ENCODE measurements around the gene PHF12. TPM values are rescaled to one million over a fixed set of nuclear protein-coding genes. Genes with fewer than 3 reads are reported as not detected.

Gene PHF12
- total and polyA plus RNA-seq, 2 donors (not counting 1 experiment from before 2014, with no cell fraction given) = 10.1 to 14.2 TPM

DNA sequence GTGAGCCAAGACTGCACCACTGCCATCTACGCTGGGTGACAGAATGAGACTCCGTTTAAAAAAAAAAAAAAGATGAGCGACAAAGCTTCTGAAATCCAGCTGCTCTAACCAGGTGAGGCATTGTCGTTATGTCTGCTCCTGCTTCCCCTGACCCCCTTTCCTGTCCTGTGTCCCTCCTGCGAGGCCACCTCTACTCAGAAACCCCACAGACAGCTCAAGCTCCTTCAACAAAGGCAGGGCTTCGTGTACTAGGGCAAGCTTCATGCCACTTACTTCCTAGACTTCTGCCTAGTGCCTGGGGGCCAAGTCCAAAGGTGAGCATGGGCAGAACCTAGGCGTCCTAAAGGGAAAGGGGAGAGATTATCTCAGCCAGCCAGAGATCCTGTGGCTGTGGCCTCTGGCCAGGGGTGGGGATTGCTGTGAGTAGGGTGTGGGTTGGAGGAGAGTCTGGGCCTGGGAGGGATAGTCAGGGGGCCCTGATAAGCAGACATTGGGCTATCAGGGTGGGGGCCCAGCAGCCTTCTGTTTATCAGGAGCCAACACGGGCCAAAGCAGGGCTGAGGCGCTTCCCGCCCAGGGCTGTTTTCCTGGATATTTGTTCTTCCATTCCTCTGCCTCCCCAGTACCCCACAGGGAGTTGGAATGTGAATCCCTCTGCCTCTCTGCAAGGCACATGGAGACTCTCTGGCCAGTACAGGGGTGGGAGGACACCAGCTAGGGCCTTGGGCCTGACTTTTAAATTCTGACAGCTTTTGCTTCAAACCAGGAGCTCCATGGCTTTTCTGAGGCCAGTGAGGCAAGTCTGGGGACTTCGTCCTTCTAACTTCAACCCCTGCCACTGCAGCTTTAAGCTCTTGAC lies 86.1 kb downstream of the PHF12 start:
- H2AFZ ChIP-seq (ENCODE audit: low read length) = no peak overlapping the region
- no peak overlapping the region for H3K4me2 ChIP-seq (ENCODE audit: extremely low read depth, insufficient read depth, low read length)
- no peaks in the 10 kb centered on the region for H3K4me1 ChIP-seq (ENCODE audit: control insufficient read depth, extremely low read depth, insufficient read depth, low read length)
- no peaks in the 10 kb centered on the region for H3K27me3 ChIP-seq (ENCODE audit: control insufficient read depth, insufficient read depth, low read length)
- H3K4me3 ChIP-seq (replicated peaks in 1 of 4; ENCODE audit: control extremely low read depth in 1 of 4, insufficient read depth in 1 of 4, low read depth in 3 of 4, low read length in 4 of 4) = no peak overlapping the region
- no peak for DNase-seq (ENCODE audit: low read depth in 2 of 2)
- TF ChIP-seq EZH2 (IDR thresholded peaks at IDR 0.05; ENCODE audit: low read length, missing control alignments) = no peak
- TF ChIP-seq, protein P1, sequence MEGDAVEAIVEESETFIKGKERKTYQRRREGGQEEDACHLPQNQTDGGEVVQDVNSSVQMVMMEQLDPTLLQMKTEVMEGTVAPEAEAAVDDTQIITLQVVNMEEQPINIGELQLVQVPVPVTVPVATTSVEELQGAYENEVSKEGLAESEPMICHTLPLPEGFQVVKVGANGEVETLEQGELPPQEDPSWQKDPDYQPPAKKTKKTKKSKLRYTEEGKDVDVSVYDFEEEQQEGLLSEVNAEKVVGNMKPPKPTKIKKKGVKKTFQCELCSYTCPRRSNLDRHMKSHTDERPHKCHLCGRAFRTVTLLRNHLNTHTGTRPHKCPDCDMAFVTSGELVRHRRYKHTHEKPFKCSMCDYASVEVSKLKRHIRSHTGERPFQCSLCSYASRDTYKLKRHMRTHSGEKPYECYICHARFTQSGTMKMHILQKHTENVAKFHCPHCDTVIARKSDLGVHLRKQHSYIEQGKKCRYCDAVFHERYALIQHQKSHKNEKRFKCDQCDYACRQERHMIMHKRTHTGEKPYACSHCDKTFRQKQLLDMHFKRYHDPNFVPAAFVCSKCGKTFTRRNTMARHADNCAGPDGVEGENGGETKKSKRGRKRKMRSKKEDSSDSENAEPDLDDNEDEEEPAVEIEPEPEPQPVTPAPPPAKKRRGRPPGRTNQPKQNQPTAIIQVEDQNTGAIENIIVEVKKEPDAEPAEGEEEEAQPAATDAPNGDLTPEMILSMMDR (conservative IDR thresholded peaks at IDR 0.05 in 1 of 2, IDR thresholded peaks at IDR 0.05 in 1 of 2; ENCODE audit: low read depth in 1 of 2, low read length in 2 of 2) = no peak
- no peaks in the 10 kb centered on the region for H3K79me2 ChIP-seq (ENCODE audit: control insufficient read depth, insufficient read depth, low read length)
- H3K27ac ChIP-seq (ENCODE audit: insufficient read depth, low read length) = no peak overlapping the region
- no peaks in the 10 kb centered on the region for H4K20me1 ChIP-seq (ENCODE audit: control insufficient read depth, extremely low read depth, insufficient read depth, low read length)
- no peaks in the 10 kb centered on the region for H3K9me3 ChIP-seq (ENCODE audit: control insufficient read depth, insufficient read depth, low read depth, low read length)
- no peaks in the 10 kb centered on the region for H3K36me3 ChIP-seq (ENCODE audit: control insufficient read depth, insufficient read depth, low read length)
- no peak overlapping the region for H3K9ac ChIP-seq (ENCODE audit: insufficient read depth, low read length)

DNA sequence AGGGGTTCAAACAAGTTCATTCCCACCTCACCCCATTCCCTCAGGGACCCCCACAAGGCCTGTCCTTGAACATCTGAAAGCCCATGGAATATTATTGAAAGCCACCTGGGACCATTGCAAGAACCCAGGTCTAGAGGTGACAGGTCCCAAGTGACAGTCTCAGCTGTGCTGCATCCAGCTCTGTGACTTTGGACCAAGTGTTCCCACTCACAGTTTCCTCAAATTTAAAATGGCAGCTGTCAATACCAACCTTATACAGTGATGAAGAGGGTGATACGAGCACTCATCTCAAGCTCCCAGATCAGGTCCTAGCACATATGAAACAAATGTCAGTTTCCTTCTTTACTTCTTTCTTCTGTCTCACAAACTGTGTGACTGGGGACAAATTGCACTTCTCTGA lies 87.4 kb downstream of the PHF12 start:
- Histone ChIP-seq H3K4me1 (ENCODE audit: control insufficient read depth, extremely low read depth, insufficient read depth, low read length) (no peaks in the 10 kb centered on the region), H3K27me3 (ENCODE audit: control insufficient read depth, insufficient read depth, low read length) (no peaks in the 10 kb centered on the region), H3K9ac (ENCODE audit: insufficient read depth, low read length) (no peak overlapping the region), H3K4me2 (ENCODE audit: extremely low read depth, insufficient read depth, low read length) (no peak overlapping the region), H3K9me3 (ENCODE audit: control insufficient read depth, insufficient read depth, low read depth, low read length) (no peaks in the 10 kb centered on the region), H3K27ac (ENCODE audit: insufficient read depth, low read length) (no peak overlapping the region), H2AFZ (ENCODE audit: low read length) (no peak overlapping the region), H3K36me3 (ENCODE audit: control insufficient read depth, insufficient read depth, low read length) (no peaks in the 10 kb centered on the region), H3K4me3 (replicated peaks in 1 of 4; ENCODE audit: control extremely low read depth in 1 of 4, insufficient read depth in 1 of 4, low read depth in 3 of 4, low read length in 4 of 4) (no peak overlapping the region), H4K20me1 (ENCODE audit: control insufficient read depth, extremely low read depth, insufficient read depth, low read length) (no peaks in the 10 kb centered on the region), H3K79me2 (ENCODE audit: control insufficient read depth, insufficient read depth, low read length) (no peaks in the 10 kb centered on the region)
- TF ChIP-seq, protein P1 (conservative IDR thresholded peaks at IDR 0.05 in 1 of 2, IDR thresholded peaks at IDR 0.05 in 1 of 2; ENCODE audit: low read depth in 1 of 2, low read length in 2 of 2) = no peak
- no peak for TF ChIP-seq EZH2 (IDR thresholded peaks at IDR 0.05; ENCODE audit: low read length, missing control alignments)
- DNase-seq (ENCODE audit: low read depth in 2 of 2) = no peak

DNA sequence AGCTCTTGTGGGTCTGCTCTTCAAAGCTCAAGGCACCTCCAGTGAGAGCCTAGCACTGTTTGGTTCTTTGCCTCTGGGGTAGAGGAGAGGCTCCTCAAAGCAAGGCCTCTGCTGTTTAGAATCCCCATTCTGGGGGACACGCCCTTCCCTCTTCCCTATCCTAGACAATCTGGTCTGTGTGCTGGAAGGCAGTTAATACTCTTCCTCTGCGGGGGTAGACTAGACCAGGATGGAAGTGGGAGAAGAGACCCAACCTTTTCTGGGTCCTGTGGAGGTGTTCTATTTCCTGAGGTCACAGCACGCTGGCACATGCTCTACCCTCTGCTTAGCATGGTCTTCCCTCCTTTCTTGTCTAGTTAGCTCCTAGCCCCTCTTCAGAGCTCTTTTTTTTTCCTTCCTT lies 88.8 kb downstream of the PHF12 start:
- Histone ChIP-seq H3K4me3 (replicated peaks in 1 of 4; ENCODE audit: control extremely low read depth in 1 of 4, insufficient read depth in 1 of 4, low read depth in 3 of 4, low read length in 4 of 4) (no peak overlapping the region), H2AFZ (ENCODE audit: low read length) (no peak overlapping the region), H3K79me2 (ENCODE audit: control insufficient read depth, insufficient read depth, low read length) (no peaks in the 10 kb centered on the region), H3K27ac (ENCODE audit: insufficient read depth, low read length) (no peak overlapping the region), H3K27me3 (ENCODE audit: control insufficient read depth, insufficient read depth, low read length) (no peaks in the 10 kb centered on the region), H3K4me1 (ENCODE audit: control insufficient read depth, extremely low read depth, insufficient read depth, low read length) (no peaks in the 10 kb centered on the region), H3K9ac (ENCODE audit: insufficient read depth, low read length) (no peak overlapping the region), H3K9me3 (ENCODE audit: control insufficient read depth, insufficient read depth, low read depth, low read length) (no peaks in the 10 kb centered on the region), H4K20me1 (ENCODE audit: control insufficient read depth, extremely low read depth, insufficient read depth, low read length) (no peaks in the 10 kb centered on the region), H3K36me3 (ENCODE audit: control insufficient read depth, insufficient read depth, low read length) (peaks cover 9% of the 10 kb centered on the region), H3K4me2 (ENCODE audit: extremely low read depth, insufficient read depth, low read length) (no peak overlapping the region)
- no peak for DNase-seq (ENCODE audit: low read depth in 2 of 2)
- TF ChIP-seq EZH2 (IDR thresholded peaks at IDR 0.05; ENCODE audit: low read length, missing control alignments) = no peak
- TF ChIP-seq, protein P1 (conservative IDR thresholded peaks at IDR 0.05 in 1 of 2, IDR thresholded peaks at IDR 0.05 in 1 of 2; ENCODE audit: low read depth in 1 of 2, low read length in 2 of 2) = no peak
